RWPE2 (cell line): ENCODE measurements around the gene VPS9D1.

ENCODE experiments used
- ATAC-seq: fragments of 200-7000 bp; cut with Tn5 transposase; 3 replicates; pipeline ENCODE4 v1.9.1; 2021; ENCODE audit warnings: low read depth
- DNase-seq: peaks from one replicate; pipeline ENCODE4 v3.0.0-alpha.2; 2020; ENCODE audit warnings: low spot score
- H3K27ac ChIP-seq: fragments of 450-650 bp; 2 replicates; pipeline ENCODE4 v1.5.1; 2017; ENCODE audit warnings: mild to moderate bottlenecking; ENCODE audit not compliant: poor library complexity, severe bottlenecking
- H3K27me3 ChIP-seq: fragments of 250-450 bp; sonication (Bioruptor Pico); 2 replicates; pipeline ENCODE4 v1.5.1; 2021; ENCODE audit warnings: mild to moderate bottlenecking, moderate library complexity; ENCODE audit not compliant: insufficient read depth, poor library complexity, severe bottlenecking
- H3K36me3 ChIP-seq: fragments of 250-450 bp; sonication (Bioruptor Pico); 2 replicates; pipeline ENCODE4 v1.5.1; 2020; ENCODE audit warnings: low read depth, mild to moderate bottlenecking, moderate library complexity
- H3K4me1 ChIP-seq: fragments of 250-450 bp; sonication (Bioruptor Pico); 2 replicates; pipeline ENCODE4 v1.5.1; 2021; ENCODE audit warnings: mild to moderate bottlenecking, moderate library complexity; ENCODE audit not compliant: insufficient read depth, poor library complexity, severe bottlenecking
- H3K4me3 ChIP-seq: fragments of 250-450 bp; sonication (Bioruptor Pico); 2 replicates; pipeline ENCODE4 v1.5.1; 2021; ENCODE audit warnings: mild to moderate bottlenecking, moderate library complexity; ENCODE audit not compliant: severe bottlenecking
- H3K9me3 ChIP-seq: fragments of 250-450 bp; sonication (Bioruptor Pico); 2 replicates; pipeline ENCODE4 v1.5.1; 2021; ENCODE audit warnings: mild to moderate bottlenecking, moderate library complexity; ENCODE audit not compliant: severe bottlenecking
- CTCF ChIP-seq: fragments of 450-650 bp; IDR thresholded peaks from one replicate; pipeline ENCODE4 v1.5.1; 2017; ENCODE audit warnings: mild to moderate bottlenecking, moderate library complexity; ENCODE audit not compliant: poor library complexity, severe bottlenecking

VPS9D1 gene

DNA sequence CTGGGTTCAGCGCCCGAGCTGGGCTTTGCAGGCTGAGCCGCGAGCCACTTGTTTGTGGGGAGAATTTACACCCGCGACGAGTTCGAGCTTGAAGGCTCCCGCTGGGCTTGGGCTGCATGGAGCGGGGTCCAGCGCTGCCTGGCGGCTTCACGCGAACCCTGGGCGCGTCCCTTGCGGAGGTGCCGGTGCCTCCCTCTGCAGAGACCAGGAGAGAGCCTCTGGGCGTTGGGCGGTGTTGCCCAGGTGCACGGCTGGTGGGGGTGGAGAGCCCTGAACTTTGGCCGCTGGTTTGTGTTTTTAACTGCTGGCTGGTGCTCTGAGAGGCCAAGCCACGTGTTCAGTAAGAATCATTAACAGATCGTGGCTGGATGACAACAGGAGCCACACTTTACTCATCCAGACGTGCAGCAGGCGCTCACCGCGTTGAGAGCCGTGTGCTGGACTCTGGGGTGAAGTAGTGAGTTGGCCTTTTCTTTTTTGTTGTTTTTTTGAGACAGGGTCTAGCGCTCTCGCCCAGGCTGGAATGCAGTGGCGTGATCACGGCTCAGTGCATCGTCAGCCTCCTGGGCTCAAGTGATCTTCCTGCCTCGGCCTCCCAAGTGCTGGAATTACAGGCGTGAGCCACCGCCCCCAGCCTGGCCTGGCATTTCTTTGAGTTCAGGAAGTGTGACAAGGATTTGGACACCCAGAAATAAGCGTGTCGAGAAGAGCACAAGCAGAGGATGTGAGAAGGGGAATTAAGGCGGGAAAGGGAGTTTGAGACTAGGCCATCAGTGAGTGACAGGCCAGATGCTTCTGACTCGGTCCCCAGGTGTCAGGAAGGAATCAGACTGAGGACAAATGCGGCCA is 33.4 kb downstream of the VPS9D1 start:
- H3K9me3 ChIP-seq: no peaks in the 10 kb centered on the region
- DNase-seq (no peak), ATAC-seq (peak; percentile 64)
- no peak for TF ChIP-seq CTCF
- H3K4me3 ChIP-seq: peak overlapping the region; percentile 89
- H3K27me3 ChIP-seq: no peaks in the 10 kb centered on the region
- no peaks in the 10 kb centered on the region for H3K4me1 ChIP-seq
- H3K27ac ChIP-seq: peak overlapping the region; percentile 73
- peaks cover 49% of the 10 kb centered on the region for H3K36me3 ChIP-seq

GRCh38 chr16:89686520-89687091 is 34.1 kb downstream of the VPS9D1 start, which contains the start of gene CDK10:
TSS of gene CDK10 (plus strand) at chr16:89686689. CDS start at chr16:89686711, 22 bp downstream.
- H3K36me3 ChIP-seq: peaks cover 44% of the 10 kb centered on the region
- DNase-seq (peak; percentile 80), ATAC-seq (peak; percentile 76)
- H3K27me3 ChIP-seq: no peaks in the 10 kb centered on the region
- H3K9me3 ChIP-seq: no peaks in the 10 kb centered on the region
- TF ChIP-seq CTCF: no peak
- H3K4me3 ChIP-seq: peak within 1 kb of the TSS; percentile 89
- no peaks in the 10 kb centered on the region for H3K4me1 ChIP-seq
- H3K27ac ChIP-seq: peak within 1 kb of the TSS; percentile 73

GRCh38 chr16:89685916-89686315 is 34.8 kb downstream of the VPS9D1 start:
- no peak for TF ChIP-seq CTCF
- ATAC-seq: no peak
- no peaks in the 10 kb centered on the region for H3K9me3 ChIP-seq
- peaks cover 37% of the 10 kb centered on the region for H3K36me3 ChIP-seq
- no peak overlapping the region for H3K27ac ChIP-seq
- DNase-seq: no peak
- no peak overlapping the region for H3K4me3 ChIP-seq
- H3K27me3 ChIP-seq: no peaks in the 10 kb centered on the region
- H3K4me1 ChIP-seq: no peaks in the 10 kb centered on the region

GRCh38 chr16:89678258-89678657 is 42.4 kb downstream of the VPS9D1 start:
- Histone ChIP-seq H3K9me3 (peaks cover 14% of the 10 kb centered on the region), H3K4me3 (no peak overlapping the region), H3K27me3 (no peaks in the 10 kb centered on the region), H3K36me3 (peaks cover 10% of the 10 kb centered on the region; the same call in 1 of the 2 replicates), H3K4me1 (no peaks in the 10 kb centered on the region), H3K27ac (no peak overlapping the region)
- no peak for TF ChIP-seq CTCF
- ATAC-seq (no peak), DNase-seq (no peak)
